Right renal pelvis (tissue), 4 donors: ENCODE measurements around the gene WDR89. TPM values are rescaled to one million over a fixed set of nuclear protein-coding genes. Genes with fewer than 3 reads are reported as not detected.
"Not testable (repeated sequence)": the region's sequence is repeated elsewhere in the genome, so short reads cannot be mapped to it uniquely, and the experiment has no call there.

ENCODE experiments used
- DNase-seq, 4 donors: peaks; one replicate each; pipeline ENCODE4 v3.0.0-alpha.2; 2013; ENCODE audit warnings: low read depth in 4 of 4, low spot score in 3 of 4, missing footprints in 1 of 4
- polyA plus RNA-seq, 4 donors: library from polyadenylated mRNA; unstranded; fragments of 120-200 nt; gene quantifications; one replicate each; pipeline ENCODE4 v1.2.1, GENCODE V29; 2013; ENCODE audit not compliant: insufficient read length in 4 of 4

WDR89 gene
- polyA plus RNA-seq, 4 donors, result 21.5 to 28.0 (median 26.6) TPM

DNA sequence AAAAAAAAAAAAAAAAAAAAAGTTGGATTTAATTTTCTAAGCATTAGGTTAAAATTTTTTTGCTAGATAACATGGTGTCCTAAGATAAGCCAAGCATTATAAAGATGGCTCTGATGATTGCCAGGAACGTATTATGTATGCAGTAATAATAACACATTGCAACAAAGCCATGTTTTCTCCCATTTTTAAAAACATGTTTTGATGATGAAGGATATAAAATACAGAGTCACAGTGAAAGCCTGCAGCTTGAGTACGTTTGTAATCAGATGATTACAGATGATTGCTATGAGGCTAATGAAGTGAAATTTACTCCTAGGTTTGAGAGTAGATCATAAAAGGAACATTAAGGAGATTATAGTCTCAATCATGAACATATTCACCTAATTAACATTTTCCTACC, 13.3 kb upstream of the WDR89 start:
- no peak for DNase-seq

DNA sequence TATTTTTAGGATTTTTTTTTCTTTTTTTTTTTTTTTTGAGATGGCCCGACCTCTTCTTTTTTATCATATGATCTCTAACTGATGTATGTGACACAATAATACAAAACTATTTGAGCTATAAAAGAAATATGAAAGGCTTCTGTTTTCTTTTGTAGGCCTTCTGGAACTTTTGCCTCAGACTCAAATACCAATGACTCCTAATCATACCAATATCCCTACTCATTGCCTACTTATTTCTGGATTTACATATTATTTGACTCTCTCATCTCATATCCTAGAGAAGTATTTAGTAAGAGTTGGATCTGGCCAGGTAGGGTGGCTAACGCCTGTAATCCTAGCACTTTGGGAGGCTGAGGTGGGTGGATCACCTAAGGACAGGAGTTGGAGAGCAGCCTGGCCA, 12.7 kb upstream of the WDR89 start:
- DNase-seq, result no peak

DNA sequence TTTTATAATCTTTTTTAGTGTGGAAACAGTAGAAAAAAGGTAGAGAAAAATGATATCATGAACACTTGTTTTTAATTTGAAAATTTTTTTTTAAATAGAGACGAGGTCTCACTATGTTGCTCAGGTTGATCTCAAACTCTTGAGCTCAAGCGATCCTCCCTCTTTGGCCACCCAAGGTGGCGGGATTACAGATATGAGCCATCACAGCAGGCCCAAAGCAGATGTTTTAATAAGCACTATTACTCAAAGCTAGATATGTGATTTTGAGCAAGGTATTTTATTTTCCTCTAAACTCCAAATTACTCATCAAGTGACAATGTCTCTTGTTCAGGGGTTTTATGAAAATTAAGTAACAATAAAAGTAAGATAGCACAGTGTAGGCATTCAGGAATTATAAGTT, 10.7 kb upstream of the WDR89 start:
- no peak for DNase-seq

- no peak for DNase-seq
Measured at GRCh38 chr14:63650256-63650952, 8.7 kb upstream of the WDR89 start.

DNA sequence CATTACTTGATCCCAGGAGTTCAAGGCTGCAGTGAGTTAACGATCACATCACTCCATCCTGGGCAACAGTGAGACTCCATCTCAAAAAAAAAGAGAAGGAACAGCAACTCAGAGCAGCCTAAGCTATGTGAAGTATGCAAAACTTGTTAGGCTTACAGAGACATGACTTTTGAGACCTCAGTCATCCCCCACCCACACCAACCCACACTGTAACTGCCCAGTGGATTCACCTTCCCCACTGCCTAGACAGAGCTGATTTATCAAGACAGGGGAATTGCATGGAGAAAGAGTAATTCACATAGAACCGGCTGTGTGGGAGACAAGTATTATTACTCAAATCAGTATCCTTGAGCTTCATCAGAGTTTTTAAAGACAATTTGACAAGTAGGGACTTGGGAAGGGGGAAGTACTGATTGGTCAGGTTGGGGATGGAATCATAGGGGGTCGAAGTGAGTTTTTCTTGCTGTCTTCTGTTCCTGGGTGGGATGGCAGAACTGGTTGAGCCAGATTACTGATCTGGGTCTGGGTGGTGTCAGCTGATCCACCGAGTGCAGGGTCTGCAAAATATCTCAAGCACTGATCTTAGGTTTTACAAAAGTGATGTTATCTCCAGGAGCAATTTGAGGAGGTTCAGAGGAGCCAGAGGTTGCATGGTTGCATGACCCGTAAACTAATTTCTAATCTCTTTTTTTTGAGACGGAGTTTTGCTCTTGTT, 6.2 kb upstream of the WDR89 start:
- DNase-seq, result no peak

- DNase-seq, result no peak
Measured at GRCh38 chr14:63644741-63645140, 3.1 kb upstream of the WDR89 start.

DNA sequence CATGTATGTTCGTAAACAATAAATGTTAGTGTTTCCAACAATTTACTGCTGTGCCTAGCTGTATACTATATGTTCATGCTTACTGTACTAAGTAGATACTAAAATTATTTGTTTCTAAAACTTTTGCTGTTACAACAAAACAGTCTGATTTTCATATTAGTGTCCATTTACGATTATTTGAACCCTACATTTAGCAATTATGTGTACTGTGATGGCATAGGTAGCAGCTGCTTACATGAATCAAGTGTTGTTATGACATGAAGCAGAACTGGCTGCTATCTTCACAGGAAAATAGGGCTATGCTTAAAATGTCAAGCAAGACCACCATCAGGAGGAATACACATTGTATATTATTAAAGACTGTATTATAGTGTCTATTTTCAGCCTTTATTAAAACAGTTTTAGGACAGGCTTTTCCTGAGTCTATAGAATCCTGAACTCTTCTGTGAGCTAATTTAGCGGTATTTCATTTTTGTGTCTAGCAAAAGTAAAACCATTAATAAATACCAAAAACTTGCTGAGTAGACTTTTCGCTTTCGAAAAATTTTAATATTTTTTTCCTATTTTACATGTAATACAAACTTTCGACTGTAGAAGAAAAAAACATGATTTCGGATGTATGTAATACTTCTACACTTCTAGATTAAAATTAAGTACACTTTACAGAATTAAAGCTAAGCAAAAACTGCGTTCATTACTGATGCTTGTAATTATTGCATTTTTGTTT, 1.1 kb upstream of the WDR89 start:
- DNase-seq, result no peak

DNA sequence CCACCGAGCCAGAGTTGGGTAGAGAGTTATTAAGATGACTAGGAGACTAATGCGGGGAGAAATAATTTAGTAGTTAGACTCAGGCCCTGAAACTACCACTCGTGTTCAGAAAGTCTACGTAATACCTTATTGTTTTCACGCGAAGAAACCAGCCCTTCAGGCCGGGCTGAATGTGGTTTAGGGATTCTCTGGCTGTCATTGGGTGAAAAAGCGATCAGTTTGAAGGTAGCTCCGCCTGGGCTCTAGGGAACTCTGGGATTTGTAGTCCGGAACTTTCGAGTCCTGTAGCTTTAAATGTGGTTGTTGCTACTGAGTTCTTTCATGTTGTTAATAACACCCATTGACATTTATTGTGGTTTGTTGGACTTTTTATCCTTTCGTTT, 549 bp upstream of the WDR89 start:
- peak; percentile 90 to 95 (median 92) for DNase-seq

- DNase-seq, result no peak
Measured at GRCh38 chr14:63638493-63638892, 3.2 kb downstream of the WDR89 start.

DNA sequence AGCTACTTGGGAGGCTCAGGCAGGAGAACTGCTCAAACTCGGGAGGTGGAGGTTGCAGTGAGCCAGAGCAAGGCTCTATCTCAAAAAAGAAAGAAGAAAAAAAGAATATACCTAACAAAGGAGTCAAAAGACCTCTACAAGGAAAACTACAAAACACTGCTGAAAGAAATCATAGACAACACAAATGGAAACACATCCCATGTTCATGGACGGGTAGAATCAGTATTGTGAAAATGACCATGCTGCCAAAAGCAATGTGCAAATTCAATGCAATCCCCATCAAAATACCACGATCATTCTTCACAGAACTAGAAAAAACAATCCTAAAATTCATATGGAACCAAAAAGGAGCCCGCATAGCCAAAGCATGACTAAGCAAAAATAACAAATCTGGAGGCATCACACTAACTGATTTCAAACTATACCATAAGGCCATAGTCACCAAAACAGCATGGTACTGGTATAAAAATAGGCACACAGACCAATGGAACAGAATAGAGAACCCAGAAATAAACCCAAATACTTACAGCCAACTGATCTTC, 5.5 kb downstream of the WDR89 start:
- DNase-seq, result not testable (repeated sequence)

GRCh38 chr14:63633801-63634200, 7.9 kb downstream of the WDR89 start:
- no peak for DNase-seq

GRCh38 chr14:63632932-63633514, 8.6 kb downstream of the WDR89 start:
- no peak for DNase-seq

DNA sequence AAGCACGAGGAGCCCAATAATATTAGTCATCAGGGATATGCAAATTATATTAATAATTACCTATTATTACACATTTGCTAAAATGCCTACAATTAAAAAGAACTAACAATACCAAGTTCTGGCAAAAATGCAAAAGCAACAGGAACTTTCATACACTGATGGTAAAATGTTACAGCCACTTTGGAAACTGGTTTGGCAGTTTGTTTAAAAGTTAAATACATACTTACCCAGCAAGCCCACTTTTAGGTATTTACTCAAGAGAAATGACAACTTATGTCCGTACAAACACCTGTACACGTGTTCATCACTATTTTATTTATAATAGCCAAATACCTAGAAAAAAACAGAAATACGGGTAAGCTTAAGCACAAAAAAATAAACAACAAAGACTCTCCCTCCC, 17.0 kb downstream of the WDR89 start:
- no peak for DNase-seq

DNA sequence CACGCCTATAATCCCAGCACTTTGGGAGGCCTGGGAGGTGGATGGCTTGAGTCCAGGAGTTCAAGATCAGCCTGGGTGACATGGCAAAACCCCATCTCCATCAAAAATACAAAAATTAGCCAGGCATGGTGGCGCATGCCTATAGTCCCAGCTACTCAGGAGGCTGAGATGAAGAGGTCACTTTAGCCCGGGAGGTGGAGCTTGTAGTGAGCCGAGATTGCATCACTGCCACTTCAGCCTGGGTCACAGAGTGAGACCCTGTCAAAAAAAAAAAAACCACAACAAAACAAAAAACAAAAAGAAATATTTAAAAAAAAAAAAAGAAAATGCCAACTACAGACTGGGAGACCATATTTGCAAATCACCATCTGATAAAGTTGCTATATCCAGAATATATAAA, 17.5 kb downstream of the WDR89 start:
- no peak for DNase-seq

DNA sequence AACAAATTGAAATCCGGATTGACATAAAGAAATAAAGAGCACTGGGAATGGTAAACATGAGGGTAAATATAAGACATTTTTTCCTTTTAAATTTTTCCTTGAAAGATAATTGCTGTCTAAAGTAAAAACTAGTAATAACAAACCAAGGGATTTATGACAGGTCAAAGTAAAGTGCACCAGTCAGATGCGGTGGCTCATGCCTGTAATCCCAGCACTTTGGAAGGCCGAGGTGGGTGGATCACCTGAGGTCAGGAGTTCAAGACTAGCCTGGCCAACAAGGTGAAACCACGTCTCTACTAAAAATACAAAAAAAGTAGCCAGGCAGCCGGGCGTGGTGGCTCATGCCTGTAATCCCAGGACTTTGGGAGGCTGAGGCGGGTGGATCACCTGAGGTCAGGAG, 19.7 kb downstream of the WDR89 start:
- not testable (repeated sequence) for DNase-seq

DNA sequence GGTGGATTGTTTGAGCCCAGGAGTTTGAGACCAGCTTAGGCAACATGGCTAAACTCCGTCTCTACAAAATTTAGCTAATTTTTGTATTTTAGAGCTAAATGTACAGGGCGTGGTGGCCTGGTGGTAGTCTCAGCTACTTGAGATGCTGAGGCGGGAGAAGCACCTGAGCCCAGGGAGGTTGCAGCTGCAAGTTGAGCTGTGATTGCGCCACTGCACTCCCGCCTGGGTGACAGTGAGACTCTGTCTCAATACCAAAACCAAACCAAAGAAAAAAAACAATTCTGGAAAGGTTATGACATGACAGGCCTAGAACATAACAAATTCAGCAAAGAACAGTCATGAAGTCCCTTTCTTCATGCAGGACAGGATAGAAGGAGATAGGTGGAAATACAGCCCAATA, 25.7 kb downstream of the WDR89 start:
- DNase-seq, result no peak

- no peak for DNase-seq
Measured at GRCh38 chr14:63614679-63615363, 26.9 kb downstream of the WDR89 start.

GRCh38 chr14:63611078-63611477, 30.6 kb downstream of the WDR89 start:
- DNase-seq, result no peak

GRCh38 chr14:63605041-63605532, 36.6 kb downstream of the WDR89 start:
- no peak for DNase-seq

DNA sequence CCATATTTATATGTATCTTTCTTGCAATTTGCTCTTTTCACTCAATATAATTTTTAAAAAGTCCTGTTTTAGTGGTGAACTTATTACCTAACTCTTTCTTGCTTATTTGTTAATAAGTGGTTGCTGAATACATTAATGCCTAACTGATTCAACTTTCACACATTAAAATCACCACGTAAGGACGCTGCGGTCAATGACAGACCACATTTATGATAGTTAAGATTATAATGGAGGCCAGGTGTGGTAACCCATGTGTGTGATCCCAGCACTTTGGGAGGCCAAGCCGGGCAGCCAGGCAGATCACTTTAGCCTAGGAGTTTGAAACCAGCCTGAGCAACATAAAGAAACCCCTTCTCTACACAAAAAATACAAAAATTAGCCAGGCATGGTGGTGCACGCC, 37.0 kb downstream of the WDR89 start:
- no peak for DNase-seq
